ENCODE measurements around the gene ZNF407.

Gene ZNF407

GRCh38 chr18:74836296-74837139 is 238.8 kb downstream of the ZNF407 start:
- DNase-seq, result no peak

- DNase-seq, result no peak
Measured at GRCh38 chr18:74840492-74841167, 243.0 kb downstream of the ZNF407 start.

GRCh38 chr18:74841248-74841647 is 243.6 kb downstream of the ZNF407 start:
- DNase-seq, result no peak

- DNase-seq, result no peak
Measured at GRCh38 chr18:74849301-74849700, 251.6 kb downstream of the ZNF407 start.

- DNase-seq, result no peak
Measured at GRCh38 chr18:74856434-74856833, 258.8 kb downstream of the ZNF407 start.

- DNase-seq, result peak; percentile 3
Measured at GRCh38 chr18:74856928-74857327, 259.3 kb downstream of the ZNF407 start.

- no peak for DNase-seq
Measured at GRCh38 chr18:74857901-74858300, 260.2 kb downstream of the ZNF407 start.

- no peak for DNase-seq
Measured at GRCh38 chr18:74861154-74861553, 263.5 kb downstream of the ZNF407 start.

- no peak for DNase-seq
Measured at GRCh38 chr18:74862094-74862493, 264.4 kb downstream of the ZNF407 start.

- no peak for DNase-seq
Measured at GRCh38 chr18:74866577-74866976, 268.9 kb downstream of the ZNF407 start.

GRCh38 chr18:74868461-74868860 is 270.8 kb downstream of the ZNF407 start:
- no peak for DNase-seq

GRCh38 chr18:74869904-74870863 is 272.5 kb downstream of the ZNF407 start:
- DNase-seq, result no peak

GRCh38 chr18:74870950-74871349 is 273.3 kb downstream of the ZNF407 start:
- no peak for DNase-seq

- DNase-seq, result no peak
Measured at GRCh38 chr18:74873629-74874028, 276.0 kb downstream of the ZNF407 start.

GRCh38 chr18:74874351-74874750 is 276.7 kb downstream of the ZNF407 start:
- DNase-seq, result no peak

- DNase-seq, result no peak
Measured at GRCh38 chr18:74876630-74877243, 279.1 kb downstream of the ZNF407 start.

- no peak for DNase-seq
Measured at GRCh38 chr18:74878267-74878666, 280.6 kb downstream of the ZNF407 start.

GRCh38 chr18:74880706-74881278 is 283.1 kb downstream of the ZNF407 start:
- DNase-seq, result no peak

- DNase-seq, result no peak
Measured at GRCh38 chr18:74892066-74892627, 294.5 kb downstream of the ZNF407 start.

GRCh38 chr18:74895686-74896085 is 298.0 kb downstream of the ZNF407 start:
- no peak for DNase-seq

- peak; percentile 3 for DNase-seq
Measured at GRCh38 chr18:74896390-74896991, 298.8 kb downstream of the ZNF407 start.

Measured in NCI-H1694 treated with DMSO at 0.1 percent for 48 hours (cell line).